Measurements from ENCODE around the gene GPC6.
A peak's percentile ranks its signal among the peaks of the same experiment; 100 is the strongest.
"Not testable (repeated sequence)": the region's sequence is repeated elsewhere in the genome, so short reads cannot be mapped to it uniquely, and the experiment has no call there.

The GPC6 gene

GRCh38 chr13:93435651-93436050 is 209.0 kb downstream of the GPC6 start:
- DNase-seq (ENCODE audit: low read depth), result no peak

DNA sequence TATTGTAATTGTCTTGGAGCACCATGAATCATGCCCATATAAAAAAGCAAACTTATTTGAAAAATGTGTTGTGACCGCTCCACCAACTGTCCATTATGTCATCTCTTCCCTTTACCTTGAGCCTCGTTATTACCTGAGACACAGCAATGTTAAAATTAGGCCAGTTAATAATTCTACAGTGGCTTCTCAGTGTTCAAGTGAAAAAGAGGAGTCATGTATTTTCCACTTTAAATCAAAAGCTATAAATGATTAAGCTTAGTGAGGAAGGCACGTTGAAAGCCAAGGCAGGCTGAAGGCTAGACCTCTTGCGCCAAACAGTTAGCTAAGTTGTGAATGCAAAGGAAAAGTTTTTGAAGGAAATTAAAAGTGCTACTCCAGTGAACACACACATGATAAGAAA is 210.5 kb downstream of the GPC6 start:
- no peak for DNase-seq (ENCODE audit: low read depth)

GRCh38 chr13:93446238-93446637 is 219.6 kb downstream of the GPC6 start:
- no peak for DNase-seq (ENCODE audit: low read depth)

DNA sequence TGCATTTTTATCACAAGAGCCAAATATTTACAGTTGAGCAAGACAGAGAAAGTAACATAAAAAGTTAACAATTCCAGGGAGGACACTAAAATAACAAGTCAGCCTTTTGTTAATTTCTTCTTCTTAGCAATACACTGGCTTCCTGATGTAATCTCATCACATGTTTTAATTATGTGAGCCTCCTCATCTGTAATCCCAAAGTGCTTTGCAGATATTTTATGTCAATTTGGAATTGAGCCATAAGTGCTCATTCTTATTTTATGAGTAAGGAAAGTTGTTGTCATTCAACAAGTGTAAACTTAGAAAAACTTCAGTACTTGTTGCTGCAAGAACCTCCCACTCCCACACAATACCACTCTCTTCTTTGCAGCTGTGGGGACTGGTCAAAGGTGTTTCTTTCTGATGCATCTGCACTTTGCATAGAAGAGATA is 223.6 kb downstream of the GPC6 start:
- peak; percentile 64 for DNase-seq (ENCODE audit: low read depth)

DNA sequence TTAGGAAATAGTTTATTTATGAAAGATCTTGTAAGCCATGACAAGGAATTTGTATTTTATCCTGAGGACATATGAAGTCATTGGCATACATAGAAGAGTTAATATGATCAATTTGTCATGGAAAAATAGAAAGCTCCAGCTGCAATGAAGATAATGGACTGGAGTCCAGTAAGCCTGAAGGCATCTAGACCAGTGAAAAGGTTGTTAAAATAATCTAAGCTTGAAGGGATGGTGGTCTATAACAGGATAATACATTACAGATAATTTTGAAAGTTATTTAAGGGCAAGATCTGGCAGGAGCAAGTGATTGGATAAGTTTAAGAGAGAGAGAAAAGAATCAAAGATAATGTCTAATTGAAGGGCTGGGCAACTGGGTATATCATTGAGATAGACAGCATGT is 224.2 kb downstream of the GPC6 start:
- no peak for DNase-seq (ENCODE audit: low read depth)

GRCh38 chr13:93454676-93455235 is 228.1 kb downstream of the GPC6 start:
- DNase-seq (ENCODE audit: low read depth), result not testable (repeated sequence)

- no peak for DNase-seq (ENCODE audit: low read depth)
Observed at GRCh38 chr13:93455861-93456260, 229.3 kb downstream of the GPC6 start.

DNA sequence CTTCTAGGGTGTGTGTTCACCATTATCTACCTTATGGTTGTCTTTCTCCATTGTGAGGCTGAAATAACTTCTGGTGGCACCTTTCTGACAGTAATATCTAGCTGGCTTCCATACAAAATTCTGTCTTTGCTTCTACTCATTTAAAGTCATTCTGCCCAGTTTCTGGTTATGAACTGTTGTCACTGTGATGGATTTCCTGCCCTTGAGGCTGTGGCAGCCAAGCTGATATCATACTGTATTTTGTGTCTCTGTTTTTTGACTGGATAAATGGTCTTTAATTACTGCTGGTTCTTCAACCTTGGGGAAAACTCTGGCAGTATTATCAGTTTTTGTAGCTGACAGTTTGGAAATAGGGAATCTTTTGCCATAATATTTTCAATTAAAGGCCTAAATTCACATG is 233.4 kb downstream of the GPC6 start:
- no peak for DNase-seq (ENCODE audit: low read depth)

DNA sequence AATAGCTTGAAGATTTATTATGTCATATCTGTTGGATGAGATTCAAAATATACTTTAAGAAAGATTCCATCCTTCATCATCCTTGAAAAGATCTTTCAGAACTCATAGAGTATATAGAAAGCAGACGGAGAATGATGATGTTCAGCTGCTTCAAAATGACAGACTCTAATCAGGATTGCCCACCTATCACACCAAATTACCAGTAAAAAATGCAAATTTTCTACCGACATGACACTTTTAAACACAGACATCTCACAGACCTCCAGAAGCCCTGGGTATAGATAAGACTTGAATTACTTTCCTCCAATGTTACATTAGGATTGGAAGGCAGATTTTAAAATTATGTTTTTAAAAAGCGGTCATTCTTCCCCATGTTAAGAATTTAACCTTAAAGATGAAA is 235.5 kb downstream of the GPC6 start:
- DNase-seq (ENCODE audit: low read depth), result no peak

DNA sequence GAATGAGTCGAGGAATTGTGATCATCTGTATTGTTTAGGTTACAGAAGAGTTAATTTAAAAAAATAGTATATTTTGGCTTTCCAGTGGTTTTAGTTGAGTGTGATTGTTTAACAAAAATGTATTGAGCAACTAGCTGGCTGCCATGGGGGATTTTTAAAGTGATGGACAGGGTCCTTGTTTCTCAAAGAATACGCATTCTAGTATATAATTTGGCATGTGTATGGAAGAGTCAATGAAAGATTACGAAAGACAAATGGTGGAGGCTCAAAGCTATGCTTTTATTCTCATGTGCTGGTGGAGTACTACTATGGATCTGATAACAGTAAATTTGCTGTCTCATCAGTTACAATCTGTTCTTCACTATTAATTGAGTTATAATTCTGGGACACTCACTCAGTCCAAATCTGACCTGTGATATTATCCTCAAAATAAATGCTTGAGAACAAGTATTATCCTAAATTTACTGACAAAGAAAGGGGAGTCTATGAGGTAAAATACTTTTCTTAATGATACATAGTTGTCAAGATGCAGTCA is 240.0 kb downstream of the GPC6 start:
- no peak for DNase-seq (ENCODE audit: low read depth)

DNA sequence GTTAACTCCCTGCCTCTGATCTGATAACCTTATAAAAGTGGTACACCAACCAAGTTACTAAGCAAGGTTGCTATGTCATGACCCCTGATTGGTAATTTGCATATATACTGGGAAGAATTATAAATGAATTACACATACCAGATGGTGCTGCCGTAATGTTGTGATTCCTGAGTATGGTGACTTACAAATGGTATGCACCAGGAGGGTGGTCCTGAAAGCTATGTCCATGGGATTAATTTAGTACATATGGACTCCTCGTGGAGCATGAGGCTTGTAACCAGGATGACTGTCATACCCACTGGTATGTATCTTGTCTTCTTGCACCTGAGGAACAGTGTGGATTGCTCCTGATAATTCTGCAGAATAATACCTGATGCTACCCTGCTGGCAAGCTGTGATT is 240.6 kb downstream of the GPC6 start:
- DNase-seq (ENCODE audit: low read depth), result no peak

GRCh38 chr13:93468433-93468832 is 241.8 kb downstream of the GPC6 start:
- no peak for DNase-seq (ENCODE audit: low read depth)

DNA sequence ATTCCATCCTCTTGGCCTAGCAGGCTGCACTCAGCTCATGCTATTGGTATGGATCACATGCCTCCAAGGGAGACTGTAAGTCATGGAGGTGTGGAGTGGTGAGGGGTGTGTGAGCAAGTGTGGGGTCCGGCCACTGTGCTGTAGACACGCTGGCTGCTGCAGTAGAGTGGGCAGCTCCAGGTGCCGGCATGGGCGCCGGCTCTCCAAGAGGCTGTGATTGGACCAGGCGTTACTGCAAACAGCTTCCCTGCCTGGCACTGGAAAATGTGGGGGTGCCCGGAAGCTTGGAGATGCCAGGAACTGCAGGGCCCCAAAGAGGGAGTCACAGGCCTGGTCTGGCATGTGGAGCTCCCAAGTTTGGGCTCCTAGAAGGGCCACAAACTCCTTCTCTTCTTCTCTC is 245.7 kb downstream of the GPC6 start:
- DNase-seq (ENCODE audit: low read depth), result no peak

- DNase-seq (ENCODE audit: low read depth), result no peak
Observed at GRCh38 chr13:93472814-93473296, 246.2 kb downstream of the GPC6 start.

DNA sequence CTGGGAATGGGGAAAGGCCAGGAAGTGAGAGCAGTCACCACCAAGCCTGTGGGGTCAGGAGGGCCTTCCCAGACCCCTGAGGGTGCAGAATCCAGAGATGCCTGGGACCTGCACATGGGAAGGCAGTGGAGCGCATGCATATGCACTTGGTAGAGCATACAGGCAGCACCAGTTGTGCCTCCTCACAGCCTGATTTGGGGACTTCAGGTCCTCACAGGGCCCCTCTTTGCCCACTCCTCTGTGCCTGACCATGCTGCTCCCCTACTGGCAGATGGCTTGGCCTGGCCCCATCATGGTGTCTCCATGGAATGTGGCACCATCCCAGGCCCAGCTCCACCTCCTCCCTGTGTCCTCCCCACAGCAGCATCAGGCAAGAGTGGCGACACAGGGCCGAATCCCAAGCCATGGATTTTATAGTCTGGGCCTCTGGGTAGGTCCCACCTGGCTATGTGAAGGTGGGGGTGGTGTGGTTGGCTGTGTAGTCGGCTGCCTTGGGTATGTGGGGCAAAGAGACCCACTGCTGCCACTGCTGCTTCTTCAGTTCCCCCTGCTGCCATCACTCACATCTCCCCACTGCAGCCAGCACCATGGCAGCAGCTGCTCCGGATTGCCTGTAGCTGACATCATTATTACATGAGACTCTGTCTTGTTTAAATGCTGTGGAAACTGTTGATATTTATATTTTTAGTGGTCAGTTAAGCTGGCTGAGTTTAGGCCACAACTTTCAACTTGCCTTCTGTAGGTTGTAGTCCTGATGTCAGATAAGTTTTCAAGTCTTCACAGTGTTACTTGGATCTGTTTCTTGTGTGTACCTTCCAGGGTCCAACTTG is 247.0 kb downstream of the GPC6 start:
- peak; percentile 15 for DNase-seq (ENCODE audit: low read depth)

DNA sequence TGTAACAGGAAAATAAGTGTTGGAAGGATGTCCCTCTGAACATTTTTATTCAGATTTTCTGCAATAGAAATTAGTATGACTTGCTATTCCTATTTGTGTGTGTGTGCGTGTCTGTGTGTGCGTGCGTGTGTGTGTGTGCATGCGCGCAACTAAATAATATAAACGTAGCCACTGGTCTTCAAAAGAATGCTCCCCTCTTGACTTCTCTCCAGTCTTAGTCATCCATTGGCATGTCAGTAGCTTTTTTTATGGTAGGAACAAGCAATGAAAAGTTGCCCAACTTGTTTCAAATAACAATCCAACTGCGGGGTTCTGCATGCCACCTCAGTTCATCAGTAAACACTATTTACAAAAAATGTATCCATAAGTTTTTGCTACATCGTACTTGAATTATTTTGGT is 249.6 kb downstream of the GPC6 start:
- DNase-seq (ENCODE audit: low read depth), result peak; percentile 92

GRCh38 chr13:93477238-93477637 is 250.6 kb downstream of the GPC6 start:
- peak; percentile 18 for DNase-seq (ENCODE audit: low read depth)

DNA sequence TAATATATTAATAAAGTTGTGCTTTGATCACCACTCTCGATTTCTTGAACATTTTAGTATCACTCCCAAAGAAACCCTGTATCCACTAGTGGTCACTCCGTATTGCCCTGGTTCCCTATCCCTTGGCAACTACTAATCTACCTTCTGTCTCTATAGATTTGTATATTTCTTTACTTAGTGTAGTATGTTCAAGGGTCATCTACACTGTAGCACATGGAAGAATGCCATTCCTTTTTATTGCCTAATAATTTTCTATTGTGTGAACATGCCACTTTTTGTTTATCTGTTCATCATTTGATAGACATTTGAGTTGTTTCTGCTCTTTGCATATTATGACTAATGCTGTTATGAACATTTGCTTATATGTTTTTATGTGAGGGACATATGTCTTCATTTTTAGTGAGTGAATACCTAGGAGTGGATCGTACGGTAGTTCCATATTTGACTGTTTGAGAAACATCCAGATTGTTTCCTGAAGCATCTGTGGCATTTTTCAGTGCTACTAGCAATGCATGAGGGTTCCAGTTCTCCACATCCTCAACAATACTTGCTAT is 254.0 kb downstream of the GPC6 start:
- DNase-seq (ENCODE audit: low read depth), result no peak

- DNase-seq (ENCODE audit: low read depth), result not testable (repeated sequence)
Observed at GRCh38 chr13:93496117-93496516, 269.5 kb downstream of the GPC6 start.

DNA sequence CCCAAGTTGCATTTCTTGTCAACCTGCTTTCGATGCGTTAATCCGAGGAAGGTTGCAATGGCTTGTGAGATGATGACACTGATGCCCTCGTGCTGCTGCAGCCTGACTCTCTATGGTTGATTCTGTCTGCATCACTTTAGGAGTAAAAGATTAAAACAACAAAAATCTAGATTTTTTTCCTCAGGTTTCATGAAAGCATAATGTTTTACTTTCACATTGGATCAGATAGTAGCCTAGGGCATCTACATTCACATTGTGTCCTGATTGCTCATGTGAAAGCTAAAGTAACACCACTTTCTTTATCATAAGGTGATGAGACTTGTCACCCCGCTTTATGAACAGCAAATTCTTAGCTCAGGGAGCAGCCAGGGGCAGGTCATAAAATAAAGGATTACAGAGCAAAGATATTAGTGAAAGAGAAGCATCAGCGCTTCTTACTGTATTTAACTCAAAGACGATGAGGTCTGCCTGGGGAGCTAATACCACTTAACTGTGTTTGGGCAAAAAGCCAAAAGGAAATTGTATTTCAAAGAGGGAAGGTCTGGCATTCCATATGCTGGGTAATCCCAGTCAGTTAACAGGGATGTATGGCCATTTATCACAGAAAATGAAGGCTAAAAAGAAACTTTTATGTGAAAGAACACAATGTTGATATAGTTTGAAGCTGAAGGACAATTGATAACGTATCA is 270.5 kb downstream of the GPC6 start:
- DNase-seq (ENCODE audit: low read depth), result no peak

- DNase-seq (ENCODE audit: low read depth), result no peak
Observed at GRCh38 chr13:93499991-93500390, 273.4 kb downstream of the GPC6 start.

GRCh38 chr13:93502071-93502470 is 275.5 kb downstream of the GPC6 start:
- DNase-seq (ENCODE audit: low read depth), result no peak

Measured in fibroblast of gingiva (primary cell).